Mesangial cell (primary cell): ENCODE data around the gene HOXA9. TPM values are rescaled to one million over a fixed set of nuclear protein-coding genes. Genes with fewer than 3 reads are reported as not detected.

Experiments used
- total RNA-seq: library from RNA; depleted of rRNA; stranded (reverse); fragments of >200 nt; gene quantifications from 2 replicates; pipeline ENCODE4 v1.2.3, GENCODE V29; 2015

The HOXA9 gene
- 87.0 and 98.1 TPM in 2 replicates for total RNA-seq

DNA sequence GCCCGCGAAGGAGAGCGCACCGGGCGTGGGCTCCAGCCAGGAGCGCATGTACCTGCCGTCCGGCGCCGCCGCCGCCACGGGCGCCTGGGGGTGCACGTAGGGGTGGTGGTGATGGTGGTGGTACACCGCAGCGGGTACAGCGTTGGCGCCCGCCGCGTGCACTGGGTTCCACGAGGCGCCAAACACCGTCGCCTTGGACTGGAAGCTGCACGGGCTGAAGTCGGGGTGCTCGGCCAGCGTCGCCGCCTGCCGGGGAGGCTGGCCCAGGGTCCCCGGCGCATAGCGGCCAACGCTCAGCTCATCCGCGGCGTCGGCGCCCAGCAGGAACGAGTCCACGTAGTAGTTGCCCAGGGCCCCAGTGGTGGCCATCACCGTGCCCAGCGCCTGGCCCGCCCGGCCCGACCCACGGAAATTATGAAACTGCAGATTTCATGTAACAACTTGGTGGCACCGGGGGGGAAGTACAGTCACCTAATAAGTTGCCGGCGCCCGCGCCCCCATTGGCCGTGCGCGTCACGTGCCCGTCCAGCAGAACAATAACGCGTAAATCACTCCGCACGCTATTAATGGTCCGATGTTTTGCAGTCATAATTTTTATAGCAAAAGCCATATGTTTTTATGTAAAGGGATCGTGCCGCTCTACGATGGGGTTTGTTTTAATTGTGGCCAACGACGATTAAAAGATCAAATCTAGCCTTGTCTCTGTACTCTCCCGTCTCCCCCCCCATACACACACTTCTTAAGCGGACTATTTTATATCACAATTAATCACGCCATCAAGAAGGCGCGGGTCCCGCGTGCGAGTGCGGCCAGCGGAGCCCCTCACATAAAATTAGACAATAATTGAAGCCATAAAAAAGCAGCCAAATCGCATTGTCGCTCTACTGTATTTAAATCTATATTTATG, at the start of gene HOXA9:
HOXA9 (minus strand) TSS at position 449 of the 907 bp plus-strand sequence; CDS start at position 369, 80 bp downstream.

DNA sequence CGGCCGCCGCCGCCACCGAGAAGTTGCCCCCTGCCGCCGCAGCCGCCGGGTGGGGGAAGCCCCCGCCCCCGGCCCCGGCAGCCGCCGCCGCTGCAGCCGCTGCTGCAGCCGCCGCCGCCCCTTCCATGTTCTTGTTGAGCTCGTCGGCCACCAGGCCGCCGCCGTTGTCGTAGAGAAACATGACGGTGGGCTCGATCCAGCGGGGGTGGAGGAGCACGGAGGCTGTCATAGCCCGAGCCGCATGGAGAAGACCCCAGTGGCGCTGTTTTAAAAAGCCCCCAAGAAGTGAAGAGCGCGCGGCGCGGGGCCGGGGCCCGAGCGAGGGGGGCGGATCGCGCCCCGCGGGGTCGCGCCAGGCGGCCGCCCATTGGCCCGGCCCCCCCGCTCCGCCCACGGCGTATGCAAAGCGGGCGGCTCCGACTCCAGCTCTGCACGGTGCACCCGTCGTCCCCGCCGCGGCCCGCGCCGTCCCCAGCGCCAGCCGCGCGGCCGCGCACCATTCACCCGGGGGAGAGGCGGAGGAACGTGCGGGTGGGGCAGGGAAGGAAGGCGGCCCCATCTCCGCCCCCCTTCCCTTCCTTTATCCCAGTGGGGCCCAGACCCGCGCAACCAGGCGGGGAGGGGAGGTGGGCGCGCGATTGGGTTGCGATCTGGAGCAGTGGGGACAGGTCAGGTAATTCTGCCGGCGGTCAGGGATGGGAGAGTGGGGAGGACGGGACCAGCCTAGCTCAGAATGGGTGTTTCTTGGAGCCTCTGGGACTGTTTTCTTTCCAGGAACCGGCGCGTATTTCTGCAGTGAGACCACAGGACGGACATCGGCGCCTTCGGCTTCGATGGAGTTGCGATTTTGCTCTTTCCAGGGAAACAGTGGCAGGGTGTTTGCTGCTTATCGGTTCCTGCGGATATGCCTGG, 34.8 kb upstream of the HOXA9 start, which contains the start of gene HOXA13:
HOXA13 (minus strand) TSS at position 243 of the 912 bp plus-strand sequence; CDS start at position 229, 14 bp downstream.

DNA sequence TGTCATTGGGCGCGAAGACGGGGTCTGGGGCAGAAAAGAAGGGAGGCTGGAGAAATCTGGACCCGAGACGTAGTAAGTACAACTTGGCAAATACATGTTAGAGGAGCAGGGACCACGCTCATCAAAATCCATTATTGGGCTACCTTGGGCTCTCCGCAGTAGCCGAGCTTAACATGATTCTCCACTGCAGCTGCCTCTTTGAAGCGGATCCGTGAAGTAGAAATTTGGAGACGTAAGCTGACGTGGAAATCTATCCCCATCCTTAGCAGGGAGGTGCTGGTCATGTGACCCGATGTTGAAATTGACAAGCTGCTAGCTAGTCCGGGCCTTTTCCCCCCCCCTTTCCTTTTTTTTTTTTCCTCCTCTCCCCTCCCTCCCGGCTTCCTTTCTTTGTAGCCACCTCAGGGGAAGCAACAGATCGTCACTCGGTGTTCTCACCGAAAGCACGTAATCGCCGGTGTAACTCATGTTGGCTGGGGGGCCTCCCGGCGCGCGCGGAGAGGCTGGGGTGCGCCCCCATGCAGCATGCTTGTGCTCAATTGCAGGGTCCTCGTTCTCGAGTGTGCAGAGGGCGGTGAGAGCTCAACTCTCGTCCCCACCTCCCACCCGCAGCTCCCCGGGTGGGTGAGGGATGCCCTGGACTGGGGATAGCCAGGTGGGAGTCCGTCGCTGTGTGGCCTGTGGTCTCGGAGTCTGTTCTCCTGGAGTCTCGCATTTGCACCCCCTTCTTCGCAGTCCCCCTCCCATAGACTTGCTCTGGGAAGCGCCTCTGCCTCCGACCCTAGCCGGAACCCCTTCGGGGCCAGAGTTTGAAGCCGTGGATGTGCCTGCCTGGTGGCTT, 19.9 kb upstream of the HOXA9 start, which contains the start of gene HOXA11:
HOXA11 (minus strand) TSS at position 220 of the 841 bp plus-strand sequence; CDS start at position 132, 88 bp downstream.

DNA sequence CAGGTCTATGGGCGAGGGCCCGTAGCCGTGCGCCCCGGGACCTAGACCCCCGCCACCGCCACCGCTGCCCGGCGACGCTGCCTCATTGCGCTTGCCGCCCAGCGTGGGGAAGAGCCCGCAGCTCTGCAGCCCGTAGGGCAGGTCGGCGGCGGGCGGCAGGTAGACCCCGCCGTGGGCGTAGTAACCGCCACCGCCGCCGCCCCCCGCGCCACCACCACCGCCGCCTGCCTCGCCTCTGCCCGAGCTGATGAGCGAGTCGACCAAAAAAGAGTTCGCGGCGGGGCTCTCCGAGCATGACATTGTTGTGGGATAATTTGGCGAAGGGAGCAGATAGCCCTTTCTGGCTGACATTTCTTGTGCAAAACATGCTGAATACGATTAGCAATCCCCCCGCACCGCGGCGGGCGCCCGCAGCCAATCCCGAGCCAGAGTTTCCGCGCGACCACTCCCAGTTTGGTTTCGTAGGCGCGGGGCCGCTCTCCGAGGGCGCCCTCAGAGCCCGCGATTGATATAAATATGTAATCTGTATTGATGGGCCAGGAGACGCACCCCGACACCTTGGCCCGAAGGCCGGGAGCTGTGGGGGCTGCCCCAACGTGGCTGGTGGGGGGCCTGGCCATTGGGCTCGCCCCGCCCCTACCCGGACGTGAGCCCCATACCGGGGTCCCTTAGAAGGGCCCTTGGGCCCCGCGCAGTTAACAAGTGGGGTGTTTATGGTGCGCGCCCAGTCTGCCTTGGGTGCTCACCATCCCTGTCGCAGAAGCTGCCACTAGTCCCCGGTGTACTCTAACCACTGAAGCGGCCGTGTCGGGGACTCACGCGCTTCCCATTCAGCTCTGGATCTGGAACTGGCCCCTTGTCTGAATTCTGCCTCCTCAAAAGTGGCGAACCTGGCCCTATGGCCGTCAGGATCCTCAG, 8.9 kb upstream of the HOXA9 start, which contains the start of gene HOXA10:
HOXA10 (minus strand) TSS at position 365 of the 918 bp plus-strand sequence; CDS start at position 351, 14 bp downstream.

DNA sequence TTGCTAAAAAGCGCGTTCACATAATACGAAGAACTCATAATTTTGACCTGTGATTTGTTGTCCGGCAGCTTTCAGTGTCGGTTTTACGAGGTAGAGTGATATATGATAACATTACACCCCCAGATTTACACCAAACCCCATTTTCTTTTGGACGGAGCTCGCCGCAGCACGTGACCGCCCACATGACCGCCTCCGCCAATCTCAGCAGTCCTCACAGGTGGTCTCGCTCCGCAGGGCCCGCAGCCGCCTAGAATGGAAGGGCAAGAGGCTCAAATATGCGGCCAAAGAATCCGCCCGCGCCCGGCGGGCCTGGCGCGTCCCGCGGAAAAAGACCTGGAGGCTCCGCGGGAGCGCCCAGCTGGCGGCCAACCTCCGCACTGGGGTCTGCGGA, 8.8 kb downstream of the HOXA9 start, which contains the start of gene HOXA7:
HOXA7 (minus strand) TSS at position 168 of the 391 bp plus-strand sequence; CDS start at position 38, 130 bp downstream.

DNA sequence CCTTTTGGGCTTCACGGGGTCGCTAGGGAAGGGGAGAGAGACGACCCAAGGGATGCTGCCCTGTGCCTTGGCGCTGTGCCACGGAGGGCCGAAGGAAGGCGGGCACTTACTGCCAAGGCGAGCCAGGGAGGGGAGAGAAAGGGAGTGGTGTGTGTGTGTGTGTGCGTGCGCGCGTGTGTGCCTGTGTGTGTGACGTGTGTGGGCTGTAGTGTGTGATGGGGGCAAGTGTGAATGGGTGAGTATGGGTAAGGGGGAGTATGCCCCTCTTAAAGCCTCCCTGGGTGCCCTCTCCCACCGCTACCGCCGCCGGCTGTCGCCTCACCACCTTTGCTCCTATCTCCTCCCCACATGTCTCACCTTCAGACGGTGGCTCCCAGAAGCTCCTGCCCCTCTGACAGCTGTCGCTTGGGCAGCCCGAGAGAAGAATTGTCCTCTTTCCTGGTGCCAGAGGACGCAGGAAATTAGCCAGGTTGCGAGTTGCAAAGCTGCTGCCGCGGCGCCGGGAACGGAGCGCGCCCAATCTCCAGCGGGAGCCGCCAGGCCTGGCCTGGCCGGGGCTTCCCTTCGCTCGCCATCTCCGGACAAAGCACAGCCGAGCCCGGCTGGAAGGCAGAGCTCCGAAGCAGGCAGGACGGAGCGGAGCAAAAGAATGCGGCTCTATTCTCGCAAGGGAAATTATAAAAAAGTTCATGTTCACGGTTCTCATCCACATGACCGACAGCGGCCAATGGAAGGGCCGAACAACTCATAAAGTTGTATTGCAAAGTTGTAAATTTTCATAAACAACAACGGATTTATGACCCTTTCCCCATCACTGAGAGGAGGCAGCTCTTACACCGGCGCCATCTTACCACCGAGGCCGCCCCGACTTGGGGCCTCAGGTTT, 13.2 kb downstream of the HOXA9 start, which contains the start of gene HOXA3:
HOXA3 (minus strand) TSS at position 653 of the 885 bp plus-strand sequence. CDS start 41,943 bp downstream, outside the sequence.

DNA sequence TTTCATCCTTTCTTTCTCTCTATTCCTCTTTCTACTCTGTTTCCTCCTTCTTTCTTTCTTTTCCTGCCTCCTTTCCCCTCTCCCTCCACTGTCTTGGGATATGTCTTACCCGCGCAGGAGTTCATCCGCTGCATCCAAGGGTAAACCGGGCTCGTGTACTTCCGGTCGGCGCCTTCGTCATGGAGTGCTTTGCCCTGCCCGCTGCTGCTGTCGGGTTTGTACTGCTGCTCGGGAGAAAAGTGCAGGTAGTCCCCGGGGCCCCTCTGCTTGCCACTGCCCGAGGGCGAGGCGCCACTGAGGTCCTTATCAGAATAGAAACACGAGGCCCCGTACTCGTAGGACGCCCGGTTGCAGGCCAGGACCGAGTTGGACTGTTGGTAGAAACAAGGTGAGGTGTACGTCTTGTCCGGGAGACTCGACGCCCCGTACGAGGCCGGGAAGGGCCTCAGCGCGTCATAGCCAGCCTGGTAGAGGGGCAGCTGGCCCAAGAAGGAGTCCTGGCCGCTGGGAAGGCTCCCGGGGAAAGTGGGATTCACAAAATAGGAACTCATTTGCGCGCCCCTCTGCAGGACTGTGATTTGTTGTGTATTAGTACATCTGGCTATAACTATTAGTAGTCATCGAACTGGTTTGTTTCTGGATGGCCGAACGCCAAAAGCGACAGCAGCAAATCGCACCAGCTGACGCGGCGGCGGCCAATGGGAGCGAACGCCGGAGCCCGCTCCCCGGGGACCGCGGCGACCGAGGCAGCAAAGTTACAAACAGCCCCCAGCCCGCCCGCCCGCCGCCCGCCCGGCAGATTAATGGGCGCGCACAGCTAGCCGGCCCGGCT, 17.9 kb downstream of the HOXA9 start, which contains the start of gene HOXA6:
HOXA6 (minus strand) TSS at position 576 of the 832 bp plus-strand sequence; CDS start at position 551, 25 bp downstream.

DNA sequence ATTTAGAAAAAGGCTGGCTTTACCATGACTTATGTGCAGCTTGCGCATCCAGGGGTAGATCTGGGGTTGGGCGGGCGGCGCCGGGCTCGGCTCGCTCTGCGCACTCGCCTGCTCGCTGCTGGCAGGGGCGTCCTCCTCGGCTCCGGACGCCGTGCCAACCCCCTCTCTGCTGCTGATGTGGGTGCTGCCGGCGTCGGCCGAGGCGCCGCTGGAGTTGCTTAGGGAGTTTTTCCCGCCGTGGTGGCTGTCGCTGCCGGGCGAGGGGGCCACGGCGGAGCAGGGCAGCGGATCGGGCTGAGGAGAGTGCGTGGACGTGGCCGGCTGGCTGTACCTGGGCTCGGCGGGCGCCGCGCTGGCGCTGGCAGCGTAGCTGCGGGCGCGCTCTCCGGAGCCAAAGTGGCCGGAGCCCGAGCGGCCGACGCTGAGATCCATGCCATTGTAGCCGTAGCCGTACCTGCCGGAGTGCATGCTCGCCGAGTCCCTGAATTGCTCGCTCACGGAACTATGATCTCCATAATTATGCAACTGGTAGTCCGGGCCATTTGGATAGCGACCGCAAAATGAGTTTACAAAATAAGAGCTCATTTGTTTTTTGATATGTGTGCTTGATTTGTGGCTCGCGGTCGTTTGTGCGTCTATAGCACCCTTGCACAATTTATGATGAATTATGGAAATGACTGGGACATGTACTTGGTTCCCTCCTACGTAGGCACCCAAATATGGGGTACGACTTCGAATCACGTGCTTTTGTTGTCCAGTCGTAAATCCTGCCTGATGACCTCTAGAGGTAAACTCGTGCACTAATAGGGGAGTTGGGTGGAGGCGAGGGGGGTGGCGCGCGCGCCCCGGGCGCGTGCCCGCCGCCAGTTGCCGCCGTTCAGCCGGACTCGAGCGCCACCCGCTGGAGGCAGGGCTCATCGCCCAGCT, 22.1 kb downstream of the HOXA9 start, which contains the start of gene HOXA5:
HOXA5 (minus strand) TSS at position 659 of the 927 bp plus-strand sequence; CDS start at position 585, 74 bp downstream.

DNA sequence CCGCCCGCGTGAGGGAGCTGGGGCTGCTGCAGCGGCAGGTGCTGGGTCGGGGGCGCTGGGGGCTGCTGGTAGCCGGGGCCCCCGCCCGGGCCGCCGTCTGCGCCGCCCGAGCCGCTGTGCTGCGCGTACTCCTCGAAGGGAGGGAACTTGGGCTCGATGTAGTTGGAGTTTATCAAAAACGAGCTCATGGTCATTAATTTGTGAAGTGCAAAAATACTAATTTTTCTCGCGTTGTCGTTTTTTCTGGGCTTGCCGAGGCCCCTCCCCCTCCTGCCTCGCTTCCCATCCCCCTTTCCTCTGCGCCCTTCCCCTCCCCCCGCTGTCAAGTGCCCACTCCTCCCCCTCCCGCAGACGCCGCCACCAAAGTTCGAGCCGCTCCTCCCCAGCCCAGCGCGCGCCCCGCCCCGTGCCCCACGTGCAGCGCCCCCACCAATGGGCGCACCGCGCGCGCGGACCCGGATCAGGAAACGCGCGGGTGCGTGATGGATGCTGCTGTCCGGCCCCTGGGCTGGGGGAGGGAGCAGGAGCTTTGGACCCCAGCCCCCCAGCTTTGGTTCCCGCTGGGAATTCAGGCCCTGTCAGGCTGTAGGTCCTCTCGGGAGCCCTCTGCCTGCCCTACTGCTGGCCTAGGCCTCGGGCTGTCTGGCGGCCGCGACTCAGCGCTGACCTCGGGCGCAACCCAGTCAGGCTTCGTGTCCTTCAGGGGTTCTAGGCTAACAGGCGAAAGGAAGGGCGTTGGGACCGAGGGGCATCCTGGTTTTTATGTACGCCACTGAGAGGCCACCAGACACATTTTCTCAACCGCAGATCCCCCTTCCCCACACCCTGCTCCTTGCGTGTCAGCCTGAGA, 34.6 kb downstream of the HOXA9 start, which contains the start of gene HOXA4:
HOXA4 (minus strand) TSS at position 218 of the 850 bp plus-strand sequence; CDS start at position 194, 24 bp downstream.

Other genes starting within 250 kb of the HOXA9 start
- 5.1 and 5.4 TPM in 2 replicates for gene HOXA1, start 69.5 kb downstream of the HOXA9 start, total RNA-seq
- 2.4 and 2.7 TPM in 2 replicates for gene HOXA2, start 62.9 kb downstream of the HOXA9 start, total RNA-seq
- 6.7 and 9.6 TPM in 2 replicates for gene HOXA4, start 34.8 kb downstream of the HOXA9 start, total RNA-seq
- 23.5 and 46.8 TPM in 2 replicates for gene HOXA5, start 21.9 kb downstream of the HOXA9 start, total RNA-seq
- gene HOXA6, start 17.8 kb downstream of the HOXA9 start, total RNA-seq: 11.1 and 18.8 TPM in 2 replicates
- 39.4 and 86.7 TPM in 2 replicates for gene HOXA3, start 13.0 kb downstream of the HOXA9 start, total RNA-seq
- 16.8 and 26.6 TPM in 2 replicates for gene HOXA7, start 8.9 kb downstream of the HOXA9 start, total RNA-seq
- 45.8 and 54.5 TPM in 2 replicates for gene HOXA10, start 8.8 kb upstream of the HOXA9 start, total RNA-seq
- gene HOXA11, start 19.7 kb upstream of the HOXA9 start, total RNA-seq: 14.5 and 24.2 TPM in 2 replicates
- gene HOXA13, start 34.6 kb upstream of the HOXA9 start, total RNA-seq: not detected in 2 replicates
- not detected in 2 replicates for gene EVX1, start 77.3 kb upstream of the HOXA9 start, total RNA-seq